Erythroblast (primary cell): ENCODE results near the gene CFAP52.

Source experiments
- GATA1 ChIP-seq: IDR thresholded peaks from 2 replicates; pipeline ENCODE4 v1.6.1; 2011; ENCODE audit warnings: low read depth, mild to moderate bottlenecking, control low read depth, low read length, moderate library complexity
- POLR2A ChIP-seq: IDR thresholded peaks from 2 replicates; pipeline ENCODE4 v1.6.1; 2011; ENCODE audit warnings: mild to moderate bottlenecking, low read length

DNA sequence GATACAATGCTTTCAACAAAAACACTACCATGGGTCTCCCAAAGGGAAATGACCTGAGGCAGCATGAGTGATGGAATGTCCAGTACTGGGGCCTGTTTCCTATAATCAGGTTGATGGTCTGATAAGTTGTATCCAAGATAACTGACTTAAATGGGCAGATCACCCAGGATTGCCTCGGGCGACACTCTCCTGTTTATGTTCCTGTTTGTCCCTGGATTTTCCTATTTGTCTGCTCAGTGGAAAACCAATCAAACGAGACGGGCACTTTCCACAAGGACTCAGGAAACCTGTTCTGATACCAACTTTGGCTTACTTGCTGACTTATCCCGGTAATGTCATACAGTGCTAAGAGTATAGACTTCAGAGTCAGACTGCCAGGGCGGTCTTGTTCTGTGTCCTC is 96.2 kb downstream of the CFAP52 start:
- TF ChIP-seq POLR2A (no peak), GATA1 (no peak)
